Panc1 (cell line): ENCODE data around the gene ZBTB46. TPM values are rescaled to one million over a fixed set of nuclear protein-coding genes. Genes with fewer than 3 reads are reported as not detected.

ENCODE experiments used
- ATAC-seq: fragments of 200-7000 bp; cut with Tn5 transposase; 2 replicates; pipeline ENCODE4 v1.9.1; 2020; ENCODE audit warnings: mild to moderate bottlenecking, moderate library complexity
- BruUV-seq: library from RNA; stranded (reverse); fragments of 400-500 nt; replicated peaks from 2 replicates; lab custom pipeline; 2021; lab: Mats Ljungman, UMichigan
- CTCF ChIA-PET: fragments of 300-600 bp; sonication (Branson Sonifier 250); formaldehyde crosslinking; loops from one replicate; lab custom pipeline; 2022; ENCODE audit warnings: antibody characterized with exemption; lab: Charles Lee
- POLR2A ChIA-PET: fragments of 300-600 bp; sonication (Branson Sonifier 250); formaldehyde crosslinking; loops from one replicate; lab custom pipeline; 2022; ENCODE audit warnings: antibody characterized with exemption; lab: Charles Lee
- DNase-seq: peaks from one replicate; pipeline ENCODE4 v3.0.0-alpha.2; 2010; ENCODE audit warnings: low read depth, low spot score
- H3K27ac ChIP-seq: 2 replicates; pipeline ENCODE4 v1.5.1; 2011; ENCODE audit warnings: mild to moderate bottlenecking, low read length, inconsistent platforms
- H3K27me3 ChIP-seq: fragments of 200-500 bp; sonication (Bioruptor generic); 2 replicates; pipeline ENCODE4 v1.6.0; 2014; ENCODE audit warnings: low read length, inconsistent platforms; ENCODE audit not compliant: control insufficient read depth, insufficient read depth
- H3K36me3 ChIP-seq: fragments of 200-500 bp; sonication (Bioruptor generic); 2 replicates; pipeline ENCODE4 v1.5.1; 2014; ENCODE audit warnings: inconsistent platforms, mild to moderate bottlenecking, low read length, moderate library complexity; ENCODE audit not compliant: control insufficient read depth, insufficient read depth
- H3K4me1 ChIP-seq: 2 replicates; pipeline ENCODE4 v1.5.1; 2011; ENCODE audit warnings: inconsistent platforms, mild to moderate bottlenecking, low read length, moderate library complexity; ENCODE audit not compliant: control insufficient read depth, insufficient read depth
- H3K4me3 ChIP-seq, 2 experiments: 2 replicates each; pipeline ENCODE4 v1.5.1; 2011 to 2012; ENCODE audit warnings: low read depth in 2 of 2, low read length in 2 of 2, mild to moderate bottlenecking in 2 of 2, inconsistent platforms in 1 of 2, moderate library complexity in 1 of 2
- H3K9me3 ChIP-seq: fragments of 200-500 bp; sonication (Bioruptor generic); 2 replicates; pipeline ENCODE4 v1.5.1; 2014; ENCODE audit warnings: low read depth, mild to moderate bottlenecking, inconsistent platforms, low read length, moderate library complexity; ENCODE audit not compliant: control insufficient read depth, insufficient read depth
- CTCF ChIP-seq: fragments of 450-650 bp; IDR thresholded peaks from 2 replicates; pipeline ENCODE4 v1.5.1; 2017; ENCODE audit warnings: mild to moderate bottlenecking
- POLR2AphosphoS5 ChIP-seq: IDR thresholded peaks from 2 replicates; pipeline ENCODE4 v1.6.1; 2012; ENCODE audit warnings: mild to moderate bottlenecking, low read depth, low read length, moderate library complexity
- REST ChIP-seq, 2 experiments: IDR thresholded peaks; 2 replicates each; pipeline ENCODE4 v1.6.1; 2011 to 2012; ENCODE audit warnings: low read depth in 2 of 2, control low read depth in 1 of 2, low read length in 1 of 2, mild to moderate bottlenecking in 1 of 2, moderate library complexity in 1 of 2; ENCODE audit not compliant: insufficient read depth in 1 of 2
- SIN3A ChIP-seq: IDR thresholded peaks from 2 replicates; pipeline ENCODE4 v1.6.1; 2012; ENCODE audit warnings: low read depth, mild to moderate bottlenecking, low read length, moderate library complexity, borderline replicate concordance; ENCODE audit not compliant: insufficient read depth
- TCF7L2 ChIP-seq: IDR thresholded peaks from 2 replicates; pipeline ENCODE4 v1.6.1; 2011; ENCODE audit warnings: mild to moderate bottlenecking, low read depth, low read length, inconsistent platforms
- in situ Hi-C: cut with HindIII; loops from 2 replicates; pipeline ENCODE4 v1.10.0; 2016; ENCODE audit warnings: low sequenced_read_pairs, low pct_unique_long_range_greater_than_20kb
- intact Hi-C: fragments of 100-400 bp; cut with micrococcal nuclease; formaldehyde crosslinking; loops from one replicate; pipeline ENCODE4 v1.10.0; 2022; ENCODE audit not compliant: unreplicated experiment
- total RNA-seq: library from RNA; stranded (reverse); gene quantifications from one replicate; pipeline ENCODE4 v1.2.1, GENCODE V29; 2021; ENCODE audit not compliant: unreplicated experiment

Gene ZBTB46
- total RNA-seq, 1 experiment from 2014 or later: 15.2 TPM

GRCh38 chr20:63792866-63793265 lies 38.2 kb downstream of the ZBTB46 start:
- no peak for ATAC-seq
- H3K27ac ChIP-seq: no peak overlapping the region
- TF ChIP-seq CTCF: no peak
- TF ChIP-seq SIN3A: no peak
- TF ChIP-seq TCF7L2: no peak
- no peaks in the 10 kb centered on the region for H3K4me1 ChIP-seq
- no peak for DNase-seq
- H3K4me3 ChIP-seq: no peak overlapping the region
- CTCF ChIA-PET: no interaction called here
- in situ Hi-C loops (no loop called here), intact Hi-C loops (no loop called here)
- H3K27me3 ChIP-seq: no peaks in the 10 kb centered on the region
- POLR2A ChIA-PET: no interaction called here
- BruUV-seq: no TSS peak
- no peaks in the 10 kb centered on the region for H3K9me3 ChIP-seq
- no peaks in the 10 kb centered on the region for H3K36me3 ChIP-seq

- no peak overlapping the region for H3K4me3 ChIP-seq
- ChIA-PET CTCF (interaction anchor here (0.6 to 0.7 kb wide), 2 partner anchors 17 to 31 kb away, joined by 5 to 9 read pairs; no protein-coding TSS in a partner anchor), POLR2A (no interaction called here)
- H3K9me3 ChIP-seq: no peaks in the 10 kb centered on the region
- no peaks in the 10 kb centered on the region for H3K4me1 ChIP-seq
- TF ChIP-seq REST (IDR thresholded peaks at IDR 0.05; ENCODE audit: insufficient read depth in 1 of 2, low read depth in 2 of 2, low read length in 1 of 2) (no peak), CTCF (no peak), SIN3A (no peak), POLR2AphosphoS5 (no peak)
- no TSS peak for BruUV-seq
- in situ Hi-C loops (no loop called here), intact Hi-C loops (no loop called here)
- H3K36me3 ChIP-seq: no peaks in the 10 kb centered on the region
- DNase-seq (no peak), ATAC-seq (no peak)
- H3K27me3 ChIP-seq: no peaks in the 10 kb centered on the region
- no peak overlapping the region for H3K27ac ChIP-seq
Observed at GRCh38 chr20:63791497-63792156, 39.4 kb downstream of the ZBTB46 start.
